HG03064 (cell line): Measurements from ENCODE around the gene HBD.

Experiments
- ATAC-seq: cut with Tn5 transposase; IDR thresholded peaks from one replicate; pipeline ENCODE4 v1.9.1; 2021; ENCODE audit warnings: low read depth; ENCODE audit not compliant: unreplicated experiment

Gene HBD

DNA sequence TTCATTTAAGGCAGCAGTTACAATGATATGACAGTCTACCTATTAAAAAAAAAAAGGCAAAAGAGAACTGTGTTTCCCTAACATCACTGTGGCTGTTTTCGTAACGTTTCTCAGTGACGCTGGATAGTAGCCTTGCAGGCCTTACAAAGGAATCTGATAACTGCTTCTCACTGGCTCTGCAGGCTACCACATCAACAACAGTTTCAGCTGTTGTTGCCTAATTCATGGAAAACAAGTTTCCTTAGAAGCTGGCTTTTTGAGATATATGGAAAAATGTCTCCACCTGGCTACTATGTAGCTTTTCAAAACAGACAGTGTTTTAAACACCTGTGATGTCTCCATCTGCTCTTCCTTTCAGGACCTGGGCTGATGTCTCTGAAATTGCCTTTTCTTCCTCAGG is 37.6 kb downstream of the HBD start:
- ATAC-seq, result no peak

DNA sequence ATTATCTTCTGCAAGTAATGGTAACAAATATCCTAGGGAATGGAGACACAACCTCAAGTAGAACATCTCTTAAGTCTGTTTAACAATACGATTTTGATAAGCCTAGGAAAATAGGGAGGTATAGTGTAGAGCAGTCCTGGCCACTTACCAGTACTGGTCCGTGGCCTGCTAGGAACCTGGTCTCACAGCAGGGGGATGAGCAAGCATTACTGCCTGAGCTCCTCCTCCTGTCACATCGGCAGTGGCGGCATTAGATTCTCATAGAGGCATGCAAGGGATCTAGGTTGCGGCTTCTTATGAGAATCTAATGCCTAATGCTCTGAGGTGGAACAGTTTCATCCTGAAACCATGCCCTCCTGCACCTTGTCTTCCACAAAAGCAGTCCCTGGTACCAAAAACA is 38.2 kb downstream of the HBD start:
- ATAC-seq, result no peak

DNA sequence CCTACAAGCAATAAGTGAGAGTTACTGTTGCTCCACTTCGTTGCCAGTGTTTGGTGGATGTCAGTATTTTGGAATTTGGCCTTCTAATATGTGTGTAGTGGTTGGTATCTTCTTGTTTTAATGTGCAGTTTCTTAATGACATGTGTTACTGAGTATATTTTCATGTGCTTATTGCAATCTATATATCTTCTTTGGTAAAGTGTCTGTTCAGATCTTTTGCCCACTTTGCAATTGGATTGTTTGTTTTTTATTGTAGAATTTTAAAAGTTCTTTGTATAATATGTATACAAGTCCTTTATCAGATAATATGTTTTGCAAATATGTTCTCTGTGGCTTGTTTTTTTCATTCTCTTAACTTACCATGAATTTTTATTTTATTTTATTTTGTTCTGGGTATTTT is 41.5 kb downstream of the HBD start:
- no peak for ATAC-seq

DNA sequence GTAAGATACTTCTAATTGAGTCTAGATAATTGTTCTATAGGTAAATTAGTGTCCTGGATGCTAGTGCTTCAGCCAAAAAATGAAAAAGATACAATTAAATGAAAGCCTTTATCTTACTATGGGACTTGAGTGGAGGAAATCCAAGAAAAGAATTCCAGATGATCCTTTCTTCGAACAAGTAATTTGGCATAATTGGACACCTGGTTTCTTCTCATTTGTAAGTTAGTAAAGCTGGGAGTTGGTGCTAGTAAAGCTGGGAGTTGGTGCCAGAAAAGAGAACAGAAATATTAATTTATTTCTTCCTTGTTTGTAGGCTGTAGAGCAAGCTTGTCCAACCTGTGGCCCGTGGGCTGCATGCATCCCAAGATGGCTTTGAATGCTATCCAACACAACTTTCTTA is 46.1 kb downstream of the HBD start:
- ATAC-seq, result no peak
